Inflammatory macrophage treated with lipopolysaccharide for 1 hour (primary cell): ENCODE data around the gene MATN4.

Experiments used
- DNase-seq, 2 donors: peaks; one replicate each; pipeline ENCODE4 v3.0.0-alpha.2; 2020 to 2022

The MATN4 gene

DNA sequence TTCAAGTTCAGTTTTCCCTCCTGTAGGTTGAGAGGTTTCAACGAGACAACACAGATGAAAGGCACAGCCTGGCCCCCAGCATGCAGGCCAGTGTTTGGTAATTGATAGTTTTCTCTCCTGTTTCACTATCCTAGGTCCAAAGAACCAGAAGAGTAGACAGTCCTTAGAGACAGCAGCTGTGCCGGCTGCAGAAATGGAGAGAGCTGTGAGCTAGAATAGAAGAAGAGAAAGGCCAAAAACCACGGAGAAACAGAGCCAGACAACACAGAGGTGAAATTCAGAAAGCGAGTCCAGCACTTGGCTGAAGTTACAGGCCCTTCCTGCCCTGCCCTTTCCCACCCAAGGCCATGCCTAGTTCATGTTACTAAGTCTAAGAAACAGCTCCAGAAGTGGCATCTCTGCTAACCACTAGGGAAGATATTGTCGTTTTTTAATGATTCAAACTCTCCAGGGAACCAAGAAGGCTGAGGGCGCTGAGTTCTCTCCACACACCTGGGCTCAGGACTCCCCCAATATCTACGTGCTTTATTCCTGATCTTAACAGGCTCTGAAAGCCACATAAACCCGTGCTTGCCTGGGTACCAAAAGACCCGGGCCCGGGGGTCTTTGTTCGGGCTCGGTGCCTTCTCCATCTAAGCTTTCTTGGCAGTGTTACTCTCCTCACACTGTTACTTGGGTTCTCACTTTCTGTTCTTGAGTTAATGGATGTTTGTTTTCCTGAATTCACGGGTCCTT, 18.0 kb downstream of the MATN4 start:
- DNase-seq: no peak

DNA sequence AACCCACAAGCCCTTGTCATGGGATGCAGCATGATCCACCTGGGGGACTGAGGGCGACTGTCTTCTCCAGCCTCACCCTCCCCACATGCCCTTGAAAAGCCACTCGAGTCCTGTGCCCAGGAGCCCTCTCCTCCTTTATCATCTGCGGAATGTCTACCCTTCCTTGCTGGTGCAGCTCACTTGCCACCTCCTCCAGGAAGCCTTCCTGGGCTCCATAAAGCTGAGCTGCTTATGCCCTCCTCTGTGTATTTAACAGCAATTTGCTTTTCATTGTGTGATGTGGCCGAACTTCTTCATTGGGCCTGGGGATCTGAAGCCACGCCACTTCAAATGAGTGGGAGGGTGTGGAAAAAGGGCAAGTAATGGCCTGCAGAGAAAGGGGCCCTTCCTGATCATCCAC, 19.2 kb downstream of the MATN4 start:
- no peak for DNase-seq

DNA sequence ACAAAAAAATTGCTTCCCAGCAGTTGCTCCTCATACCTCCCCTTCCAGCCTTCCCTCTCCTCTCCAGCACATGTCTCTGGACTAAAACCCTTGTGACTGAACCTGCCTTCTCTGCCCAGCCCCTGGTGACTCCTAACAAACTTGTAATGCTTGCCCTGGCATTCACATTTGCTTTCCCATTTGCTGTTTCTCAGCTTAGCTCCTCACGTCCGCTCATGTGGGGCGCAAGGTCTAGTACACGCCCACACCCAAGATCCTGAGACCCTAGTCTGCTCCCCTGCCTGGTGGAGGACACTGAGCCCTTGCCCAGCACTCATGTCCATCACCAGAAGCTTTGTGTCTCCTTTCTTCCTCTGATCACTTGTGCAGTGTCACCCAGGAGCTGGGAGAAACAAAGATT, 19.7 kb downstream of the MATN4 start:
- DNase-seq: no peak

- peak; percentile 13 to 46 for DNase-seq
Observed at GRCh38 chr20:45283551-45284057, 24.5 kb downstream of the MATN4 start.

- DNase-seq: no peak
Observed at GRCh38 chr20:45282700-45283550, 25.2 kb downstream of the MATN4 start.

- DNase-seq: no peak
Observed at GRCh38 chr20:45279992-45280391, 28.1 kb downstream of the MATN4 start.

DNA sequence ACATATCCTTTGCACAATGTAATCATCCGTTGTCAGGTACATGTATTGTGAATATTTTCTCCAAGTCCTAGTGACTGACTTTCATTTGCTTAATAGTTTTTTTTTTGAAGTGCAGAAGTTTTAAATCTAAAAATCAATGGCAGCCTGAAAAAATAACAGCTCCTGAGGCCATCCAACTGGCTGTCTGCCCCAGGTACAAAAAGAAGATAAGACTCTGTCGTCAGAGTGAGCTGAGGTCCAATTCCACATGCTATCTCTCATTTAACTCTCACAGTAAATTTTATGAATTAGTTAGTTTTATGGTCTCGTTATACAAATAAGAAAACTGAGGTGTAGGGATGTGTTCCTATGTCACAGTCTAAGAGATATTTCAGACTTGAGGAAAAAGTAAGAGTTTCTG, 32.8 kb downstream of the MATN4 start:
- no peak for DNase-seq

GRCh38 chr20:45269754-45270270, 38.3 kb downstream of the MATN4 start:
- DNase-seq: no peak

DNA sequence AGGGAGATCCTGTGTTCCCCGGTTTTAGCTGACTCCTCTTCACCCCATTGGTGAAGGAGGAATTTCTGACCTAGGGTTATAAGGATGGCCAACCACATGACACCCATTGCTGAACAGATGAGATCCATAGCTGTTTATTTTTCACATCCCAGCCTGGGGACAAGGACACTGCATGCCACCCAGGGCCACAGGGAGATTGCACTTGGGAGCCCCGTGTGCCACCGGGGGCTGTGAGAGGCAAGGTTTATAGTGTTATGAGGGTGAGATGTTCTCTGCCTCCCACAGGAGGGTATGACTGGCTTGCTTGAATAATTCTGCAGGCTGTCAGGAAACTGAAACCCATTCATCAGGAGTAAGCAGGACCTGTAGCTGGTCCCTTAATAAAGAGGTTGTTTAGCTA, 39.0 kb downstream of the MATN4 start:
- DNase-seq: no peak

DNA sequence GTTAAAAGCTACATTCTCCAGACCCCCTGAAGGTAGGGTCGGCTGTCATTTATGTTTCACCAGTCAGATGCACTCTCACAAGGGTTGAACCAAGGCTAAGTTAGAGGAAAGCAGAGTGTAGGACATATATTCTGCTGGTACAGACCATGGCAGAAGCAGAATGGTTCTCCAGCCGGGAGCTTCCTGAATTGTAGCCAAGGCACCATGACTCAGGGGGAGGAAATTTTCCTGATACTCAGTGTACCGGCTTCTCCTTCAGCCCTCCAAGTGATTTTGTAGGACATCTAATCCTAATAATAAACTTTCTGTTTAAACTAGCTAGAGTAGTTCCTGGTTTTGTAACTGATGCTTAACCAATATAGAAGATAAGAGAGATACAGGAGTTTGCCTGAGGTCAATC, 39.6 kb downstream of the MATN4 start:
- DNase-seq: no peak

DNA sequence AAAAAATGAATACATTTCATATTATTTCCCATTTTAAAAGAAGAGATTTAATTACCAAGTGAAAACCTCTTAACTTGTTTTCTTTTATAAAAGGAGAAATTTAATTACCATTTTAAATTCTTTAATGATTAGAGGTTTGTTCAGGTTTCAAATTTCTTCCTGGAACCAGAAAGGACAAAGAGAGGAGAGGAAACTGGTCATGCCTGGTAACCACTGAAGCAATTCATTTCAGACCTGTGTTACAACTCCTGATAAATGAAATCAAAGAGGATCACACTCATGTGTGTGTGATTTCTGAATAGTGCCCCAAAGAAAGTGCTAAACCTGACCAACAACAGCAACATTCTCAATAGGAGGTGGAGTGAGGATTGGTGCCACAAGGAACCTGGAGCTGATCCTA, 41.1 kb downstream of the MATN4 start:
- no peak for DNase-seq

DNA sequence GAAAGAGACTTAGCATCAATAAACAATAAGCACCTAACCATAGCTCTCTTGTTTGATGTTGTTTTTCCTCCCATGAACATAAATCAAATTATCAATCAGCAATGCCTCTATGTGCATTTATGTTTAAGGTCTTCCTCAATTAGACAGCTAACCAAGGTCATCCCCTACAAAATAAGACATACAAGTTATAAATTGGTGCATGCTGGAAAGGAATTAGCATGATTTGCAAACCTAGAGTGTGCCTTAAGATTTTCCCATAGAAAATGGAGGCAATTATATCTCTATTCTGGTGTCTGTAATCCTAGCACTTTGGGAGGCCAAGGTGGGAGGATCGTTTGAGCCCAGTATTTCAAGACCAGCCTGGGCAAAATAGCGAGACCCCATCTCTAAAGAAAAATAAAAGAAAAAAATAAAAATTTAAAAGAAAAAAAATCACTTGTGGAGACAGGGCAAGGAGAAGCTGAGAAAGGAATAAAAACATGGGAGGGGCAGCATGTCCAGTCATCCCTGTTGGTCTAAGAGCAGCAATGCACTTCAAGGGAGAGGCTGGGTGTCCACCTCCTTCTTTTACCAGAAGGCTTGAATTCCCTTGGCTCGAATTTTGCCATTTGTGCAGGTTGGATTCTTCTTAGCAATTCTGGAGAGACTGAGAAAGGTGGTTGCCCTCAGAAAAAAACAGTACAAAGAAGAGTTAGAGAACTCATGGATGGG, 44.4 kb downstream of the MATN4 start:
- no peak for DNase-seq

- no peak for DNase-seq
Observed at GRCh38 chr20:45258664-45259063, 49.4 kb downstream of the MATN4 start.

DNA sequence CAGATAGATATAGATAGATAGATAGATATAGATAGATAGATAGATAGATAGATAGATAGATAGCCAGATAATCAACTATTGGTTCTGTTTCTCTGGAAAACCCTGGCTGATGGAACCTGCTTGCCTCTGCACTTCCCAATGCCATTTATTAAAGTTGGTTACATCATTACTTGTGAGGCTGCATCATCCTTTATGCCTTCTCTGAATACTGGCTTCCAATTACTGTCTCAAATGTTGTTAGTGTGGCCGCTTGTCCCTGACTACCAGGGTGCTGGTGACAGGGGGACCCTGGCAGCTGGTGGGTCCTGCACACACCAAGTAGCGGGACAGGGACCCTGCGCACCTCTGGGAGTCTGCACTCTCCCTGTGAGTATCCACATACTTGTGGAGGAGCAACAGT, 49.8 kb downstream of the MATN4 start:
- DNase-seq: no peak

- DNase-seq: no peak
Observed at GRCh38 chr20:45257711-45258110, 50.4 kb downstream of the MATN4 start.

DNA sequence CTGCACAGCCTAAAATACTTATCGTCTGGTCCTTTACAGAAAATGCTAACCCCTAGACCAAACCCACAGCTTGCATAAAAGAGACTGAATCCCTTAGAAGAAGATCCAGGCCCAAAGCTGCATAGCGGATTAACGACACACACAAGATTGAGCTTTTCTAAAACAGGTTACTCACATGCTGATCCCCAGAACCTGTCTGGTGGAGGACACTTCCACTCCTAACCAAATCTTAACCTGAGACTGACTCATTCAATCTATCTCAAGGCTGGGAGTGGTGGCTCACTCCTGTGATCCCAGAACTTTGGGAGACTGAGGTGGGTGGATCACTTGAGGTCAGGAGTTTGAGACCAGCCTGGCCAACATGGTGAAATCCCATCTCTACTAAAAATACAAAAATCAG, 50.9 kb downstream of the MATN4 start:
- DNase-seq: no peak

GRCh38 chr20:45254383-45255262, 53.5 kb downstream of the MATN4 start, which contains the start of gene SLPI:
SLPI (minus strand) TSS chr20:45254564; CDS start chr20:45254543, 21 bp downstream.
- DNase-seq: peak; percentile 89 to 98

GRCh38 chr20:45253261-45253660, 54.8 kb downstream of the MATN4 start:
- DNase-seq: no peak

GRCh38 chr20:45251884-45252560, 56.1 kb downstream of the MATN4 start:
- no peak for DNase-seq

GRCh38 chr20:45248609-45249008, 59.5 kb downstream of the MATN4 start:
- DNase-seq: no peak

- no peak for DNase-seq
Observed at GRCh38 chr20:45247865-45248264, 60.2 kb downstream of the MATN4 start.
